GM12875 (cell line): Measurements from ENCODE around the gene CPT1B.
"Not testable (repeated sequence)": the region's sequence is repeated elsewhere in the genome, so short reads cannot be mapped to it uniquely, and the experiment has no call there.

Experiments used
- H3K4me3 ChIP-seq: one replicate; pipeline ENCODE4 v1.5.1; 2011; ENCODE audit warnings: low read depth, low read length, control low read depth
- TF ChIP-seq, protein P1 (sequence below): IDR thresholded peaks from 2 replicates; pipeline ENCODE4 v1.5.1; 2011; ENCODE audit warnings: low read depth, mild to moderate bottlenecking, control low read depth, inconsistent platforms, low read length, moderate library complexity, borderline replicate concordance; ENCODE audit not compliant: insufficient read depth

CPT1B gene

DNA sequence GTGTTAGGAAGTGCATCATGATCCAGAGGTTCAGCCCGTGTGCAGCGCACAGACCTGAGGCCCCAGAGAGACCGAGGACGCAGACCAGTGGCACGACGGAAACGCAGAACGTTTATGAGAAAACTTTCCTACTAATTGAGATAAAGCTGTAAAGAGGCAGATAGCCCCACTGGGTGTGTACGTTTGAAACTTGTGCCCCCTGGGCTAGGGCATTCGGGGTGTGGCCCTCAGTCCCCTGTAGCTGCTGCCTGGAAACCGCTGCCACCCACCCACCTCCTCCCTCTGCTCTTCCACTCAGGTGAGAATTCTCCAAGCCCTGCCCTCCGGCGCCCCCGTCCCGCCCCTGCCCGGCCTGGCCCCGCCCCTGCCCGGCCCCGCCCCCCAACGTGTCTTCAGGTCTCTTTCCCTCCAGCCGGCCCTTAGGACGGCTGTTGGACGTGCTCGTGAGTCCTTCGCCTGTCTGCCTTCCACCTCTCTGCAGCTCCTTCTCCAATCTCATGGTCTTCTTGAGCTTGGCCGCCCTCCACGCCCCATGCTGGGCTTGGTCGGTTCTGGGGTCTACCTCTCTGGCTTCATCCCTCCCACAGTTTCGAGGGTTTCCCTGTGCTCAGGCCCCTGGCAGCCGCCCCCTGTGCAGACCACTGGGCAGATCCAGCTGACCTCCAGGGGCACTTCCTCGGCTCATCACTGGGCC lies 34.4 kb upstream of the CPT1B start:
- TF ChIP-seq, protein P1, sequence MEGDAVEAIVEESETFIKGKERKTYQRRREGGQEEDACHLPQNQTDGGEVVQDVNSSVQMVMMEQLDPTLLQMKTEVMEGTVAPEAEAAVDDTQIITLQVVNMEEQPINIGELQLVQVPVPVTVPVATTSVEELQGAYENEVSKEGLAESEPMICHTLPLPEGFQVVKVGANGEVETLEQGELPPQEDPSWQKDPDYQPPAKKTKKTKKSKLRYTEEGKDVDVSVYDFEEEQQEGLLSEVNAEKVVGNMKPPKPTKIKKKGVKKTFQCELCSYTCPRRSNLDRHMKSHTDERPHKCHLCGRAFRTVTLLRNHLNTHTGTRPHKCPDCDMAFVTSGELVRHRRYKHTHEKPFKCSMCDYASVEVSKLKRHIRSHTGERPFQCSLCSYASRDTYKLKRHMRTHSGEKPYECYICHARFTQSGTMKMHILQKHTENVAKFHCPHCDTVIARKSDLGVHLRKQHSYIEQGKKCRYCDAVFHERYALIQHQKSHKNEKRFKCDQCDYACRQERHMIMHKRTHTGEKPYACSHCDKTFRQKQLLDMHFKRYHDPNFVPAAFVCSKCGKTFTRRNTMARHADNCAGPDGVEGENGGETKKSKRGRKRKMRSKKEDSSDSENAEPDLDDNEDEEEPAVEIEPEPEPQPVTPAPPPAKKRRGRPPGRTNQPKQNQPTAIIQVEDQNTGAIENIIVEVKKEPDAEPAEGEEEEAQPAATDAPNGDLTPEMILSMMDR: no peak
- no peak overlapping the region for H3K4me3 ChIP-seq

DNA sequence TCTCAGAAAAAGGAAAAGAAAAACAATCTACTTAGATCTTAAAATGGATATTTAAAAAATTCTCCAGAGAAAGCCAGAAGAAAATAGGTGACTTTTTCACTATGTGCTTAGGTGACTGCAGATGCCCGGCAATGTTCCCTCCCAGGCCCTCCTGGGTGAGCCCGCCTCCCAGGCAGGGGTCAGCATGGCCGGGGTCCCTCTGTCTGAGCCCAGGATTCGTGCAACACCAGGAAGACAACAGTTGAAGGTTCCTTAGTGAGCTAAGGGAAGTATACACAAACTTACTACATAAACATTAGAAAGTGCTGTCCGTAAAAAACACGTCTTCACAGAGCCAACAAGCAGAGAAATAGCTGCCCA lies 33.9 kb upstream of the CPT1B start:
- TF ChIP-seq, protein P1: no peak
- H3K4me3 ChIP-seq: no peak overlapping the region

DNA sequence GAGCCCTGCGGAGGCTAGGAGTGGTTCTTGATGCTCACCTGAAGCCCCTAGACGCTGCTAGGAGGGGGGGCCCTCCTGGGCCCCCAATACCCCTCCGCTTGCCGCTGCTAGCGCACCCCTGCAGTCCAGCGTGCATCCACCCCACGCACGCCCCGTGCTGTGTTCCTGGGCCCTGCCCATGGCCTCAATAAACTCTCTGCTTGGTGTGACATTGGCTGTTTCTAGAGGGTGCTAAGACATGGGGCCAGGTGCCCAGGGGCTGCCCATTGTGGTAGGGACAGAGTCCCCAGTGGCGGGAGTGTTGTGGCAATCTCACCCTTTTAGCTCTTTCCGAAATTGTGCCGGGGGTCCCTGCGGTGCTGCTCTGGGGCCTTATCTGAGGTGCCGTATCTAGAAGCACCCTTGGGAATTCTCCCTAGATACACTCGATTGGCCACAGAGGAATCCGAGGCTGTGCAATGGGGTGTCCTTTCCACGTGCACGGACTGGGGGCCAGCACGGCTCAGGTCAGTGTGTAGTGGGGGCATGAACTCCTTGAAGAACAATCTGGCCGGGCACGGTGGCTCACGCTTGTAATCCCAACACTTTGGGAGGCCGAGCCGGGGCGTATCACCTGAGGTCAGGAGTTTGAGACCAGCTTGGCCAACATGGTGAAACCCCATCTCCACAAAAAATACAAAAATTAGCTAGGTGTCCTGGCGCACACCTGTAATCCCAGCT lies 33.3 kb upstream of the CPT1B start:
- H3K4me3 ChIP-seq: no peak overlapping the region
- TF ChIP-seq, protein P1: no peak

DNA sequence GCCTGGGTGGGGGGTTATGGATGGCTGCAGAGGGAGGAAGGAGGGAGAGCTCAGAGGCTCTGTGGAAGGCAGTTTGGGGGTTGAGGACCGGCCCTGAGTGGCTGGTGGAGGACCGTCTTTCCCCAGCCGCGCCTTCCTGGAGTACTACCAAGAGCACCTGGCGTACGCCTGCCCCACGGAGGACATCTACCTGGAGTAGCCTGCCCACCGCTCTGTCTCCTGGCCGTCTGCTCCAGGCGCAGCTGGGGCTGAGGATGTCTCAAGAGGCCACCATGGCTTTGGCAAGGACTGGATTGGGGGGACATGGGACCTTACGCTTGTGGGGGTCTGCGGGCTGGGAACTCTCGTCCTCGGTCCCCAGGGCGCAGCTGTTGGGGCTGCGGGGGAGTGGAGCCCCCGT lies 32.4 kb upstream of the CPT1B start:
- H3K4me3 ChIP-seq: no peak overlapping the region
- TF ChIP-seq, protein P1: no peak

DNA sequence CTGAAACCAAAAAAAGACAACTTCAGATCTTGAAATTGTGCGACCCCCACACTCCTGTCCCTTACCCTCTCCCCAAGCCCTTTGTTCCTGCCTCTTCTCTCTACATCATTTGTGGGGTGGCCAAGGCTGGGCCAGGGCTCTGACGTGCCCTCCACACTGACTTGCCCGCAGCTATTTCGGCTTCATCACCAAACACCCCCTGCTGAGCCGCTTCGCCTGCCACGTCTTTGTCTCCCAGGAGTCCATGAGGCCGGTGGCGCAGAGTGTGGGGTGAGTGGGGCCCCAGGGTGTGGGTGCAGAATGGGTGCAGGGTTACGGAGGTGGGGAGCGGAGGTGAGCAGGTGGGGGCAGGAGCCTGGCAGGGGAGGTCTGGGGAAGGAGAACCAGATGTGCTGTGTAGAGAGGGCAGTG lies 31.8 kb upstream of the CPT1B start:
- TF ChIP-seq, protein P1: no peak

DNA sequence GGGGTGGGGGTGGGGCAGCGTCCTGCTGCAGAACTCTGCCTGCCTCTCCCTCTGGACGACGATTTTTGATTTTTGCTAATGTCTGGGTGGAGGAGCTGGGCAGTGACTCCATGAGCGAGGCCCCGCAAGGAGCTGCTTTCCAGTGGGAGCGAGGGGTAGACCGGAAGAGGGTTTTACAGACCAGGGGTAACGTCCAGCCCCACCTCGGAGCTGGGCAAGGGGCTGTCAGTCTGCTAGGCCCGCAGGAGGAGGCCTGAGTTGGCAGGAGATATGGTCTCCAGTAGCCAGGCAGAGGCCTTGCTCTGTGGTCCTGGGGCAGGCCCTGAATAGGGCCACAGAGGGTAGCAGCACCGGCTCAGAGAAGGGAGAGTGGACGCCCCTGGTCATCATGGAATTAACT lies 31.4 kb upstream of the CPT1B start:
- TF ChIP-seq, protein P1: no peak

More for the DNA sequence above, 31.8 kb upstream of the CPT1B start:
- H3K4me3 ChIP-seq: no peak overlapping the region

DNA sequence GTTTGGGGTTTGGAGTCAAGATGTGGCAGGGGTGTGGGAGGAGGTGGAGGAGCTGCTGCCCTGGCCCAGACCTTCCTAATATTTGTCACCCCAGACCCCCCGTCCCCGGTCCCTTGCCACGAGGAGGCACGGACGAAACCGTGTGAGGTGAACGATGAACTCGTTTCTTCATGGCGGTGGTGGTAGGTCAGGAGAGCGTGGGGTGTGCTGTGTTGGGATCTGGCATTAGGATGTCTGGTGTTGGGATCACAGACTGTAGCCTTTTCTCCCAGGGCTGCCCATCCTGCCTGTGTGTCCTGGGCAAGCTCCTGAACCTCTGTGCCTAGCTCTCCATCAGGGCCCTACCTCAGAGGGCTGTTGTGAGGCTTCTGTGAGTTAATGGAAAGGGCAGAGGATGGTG lies 30.8 kb upstream of the CPT1B start:
- TF ChIP-seq, protein P1: no peak
- H3K4me3 ChIP-seq: no peak overlapping the region

More for the DNA sequence above, 31.4 kb upstream of the CPT1B start:
- H3K4me3 ChIP-seq: no peak overlapping the region

DNA sequence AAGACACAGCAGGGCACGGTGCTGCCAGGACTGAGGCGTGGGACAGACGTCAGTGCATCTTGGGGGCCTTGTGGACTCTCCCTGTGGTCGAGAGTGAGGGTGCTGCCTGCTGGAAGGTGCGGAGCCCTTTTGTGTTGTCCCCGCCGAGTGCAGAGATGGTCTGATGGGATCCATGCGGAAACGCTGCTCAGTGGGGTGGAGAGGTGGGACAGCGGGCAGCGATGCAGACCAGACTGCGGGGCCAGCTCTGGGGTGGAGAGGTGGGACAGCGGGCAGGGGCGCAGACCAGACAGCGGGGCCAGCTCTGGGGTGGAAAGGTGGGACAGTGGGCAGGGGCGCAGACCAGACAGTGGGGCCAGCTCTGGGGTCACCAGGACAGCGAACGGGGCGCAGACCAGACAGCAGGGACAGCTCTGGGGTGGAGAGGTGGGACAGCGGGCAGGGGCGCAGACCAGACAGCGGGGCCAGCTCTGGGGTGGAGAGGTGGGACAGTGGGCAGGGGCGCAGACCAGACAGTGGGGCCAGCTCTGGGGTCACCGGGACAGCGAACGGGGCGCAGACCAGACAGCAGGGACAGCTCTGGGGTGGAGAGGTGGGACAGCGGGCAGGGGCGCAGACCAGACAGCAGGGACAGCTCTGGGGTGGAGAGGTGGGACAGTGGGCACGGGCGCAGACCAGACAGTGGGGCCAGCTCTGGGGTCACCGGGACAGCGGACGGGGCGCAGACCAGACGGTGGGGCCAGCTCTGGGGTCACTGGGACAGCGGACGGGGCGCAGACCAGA lies 30.0 kb upstream of the CPT1B start:
- not testable (repeated sequence) for H3K4me3 ChIP-seq
